Effector memory CD4-positive, alpha-beta T cell (primary cell): ENCODE results near the gene ABCG1.

ENCODE experiments used
- DNase-seq, 3 donors: peaks; one replicate each; pipeline ENCODE4 v3.0.0-alpha.2; 2020
- H3K27ac ChIP-seq: 2 replicates; pipeline ENCODE4 v1.7.0; 2013; ENCODE audit warnings: mild to moderate bottlenecking, low read length, moderate library complexity; ENCODE audit not compliant: insufficient read depth, poor library complexity, severe bottlenecking
- H3K27me3 ChIP-seq: replicated peaks from 2 replicates; pipeline ENCODE4 v1.7.0; 2013; ENCODE audit warnings: mild to moderate bottlenecking, low read length; ENCODE audit not compliant: insufficient read depth, control insufficient read depth, poor library complexity, severe bottlenecking
- H3K36me3 ChIP-seq: 2 replicates; pipeline ENCODE4 v1.7.0; 2013; ENCODE audit warnings: mild to moderate bottlenecking, low read length, moderate library complexity; ENCODE audit not compliant: control insufficient read depth, insufficient read depth
- H3K4me1 ChIP-seq: 2 replicates; pipeline ENCODE4 v1.7.0; 2013; ENCODE audit warnings: low read length, mild to moderate bottlenecking; ENCODE audit not compliant: control insufficient read depth, insufficient read depth, poor library complexity, severe bottlenecking
- H3K4me3 ChIP-seq: 2 replicates; pipeline ENCODE4 v1.7.0; 2013; ENCODE audit warnings: low read length, low read depth, mild to moderate bottlenecking; ENCODE audit not compliant: insufficient read depth, poor library complexity, severe bottlenecking
- H3K9me3 ChIP-seq: 2 replicates; pipeline ENCODE4 v1.7.0; 2013; ENCODE audit warnings: mild to moderate bottlenecking, low read length, moderate library complexity; ENCODE audit not compliant: control insufficient read depth

ABCG1 gene

GRCh38 chr21:42257091-42257765, 38.3 kb downstream of the ABCG1 start:
- H3K36me3 ChIP-seq, result no peaks in the 10 kb centered on the region
- H3K9me3 ChIP-seq, result no peaks in the 10 kb centered on the region
- no peak for DNase-seq
- H3K4me1 ChIP-seq, result peaks cover 5% of the 10 kb centered on the region
- H3K27ac ChIP-seq, result no peak overlapping the region
- no peaks in the 10 kb centered on the region for H3K27me3 ChIP-seq
- no peak overlapping the region for H3K4me3 ChIP-seq

- Histone ChIP-seq H3K4me3 (no peak overlapping the region), H3K36me3 (no peaks in the 10 kb centered on the region), H3K9me3 (no peaks in the 10 kb centered on the region), H3K27ac (no peak overlapping the region), H3K4me1 (peaks cover 5% of the 10 kb centered on the region), H3K27me3 (no peaks in the 10 kb centered on the region)
- DNase-seq, result peak; percentile 60 to 71 (median 64)
These were observed 39.4 kb downstream of the ABCG1 start for GRCh38 chr21:42258150-42258884.

- no peaks in the 10 kb centered on the region for H3K9me3 ChIP-seq
- no peak for DNase-seq
These were observed 40.0 kb downstream of the ABCG1 start for GRCh38 chr21:42258885-42259407.

GRCh38 chr21:42260121-42260520, 41.2 kb downstream of the ABCG1 start:
- Histone ChIP-seq H3K4me3 (no peak overlapping the region), H3K27me3 (no peaks in the 10 kb centered on the region), H3K36me3 (no peaks in the 10 kb centered on the region), H3K4me1 (peaks cover 5% of the 10 kb centered on the region), H3K27ac (no peak overlapping the region), H3K9me3 (no peaks in the 10 kb centered on the region)
- no peak for DNase-seq

More at GRCh38 chr21:42258885-42259407, 40.0 kb downstream of the ABCG1 start:
- no peaks in the 10 kb centered on the region for H3K36me3 ChIP-seq
- H3K27me3 ChIP-seq, result no peaks in the 10 kb centered on the region
- no peak overlapping the region for H3K27ac ChIP-seq
- no peak overlapping the region for H3K4me3 ChIP-seq
- peaks cover 5% of the 10 kb centered on the region for H3K4me1 ChIP-seq

GRCh38 chr21:42261829-42262200, 42.9 kb downstream of the ABCG1 start:
- H3K27me3 ChIP-seq, result no peaks in the 10 kb centered on the region
- H3K36me3 ChIP-seq, result no peaks in the 10 kb centered on the region
- no peaks in the 10 kb centered on the region for H3K9me3 ChIP-seq
- peaks cover 9% of the 10 kb centered on the region for H3K4me1 ChIP-seq
- no peak overlapping the region for H3K4me3 ChIP-seq
- DNase-seq, result no peak
- H3K27ac ChIP-seq, result no peak overlapping the region

- no peaks in the 10 kb centered on the region for H3K27me3 ChIP-seq
- H3K36me3 ChIP-seq, result no peaks in the 10 kb centered on the region
- no peak overlapping the region for H3K4me3 ChIP-seq
- no peak overlapping the region for H3K27ac ChIP-seq
- peaks cover 18% of the 10 kb centered on the region for H3K4me1 ChIP-seq
- H3K9me3 ChIP-seq, result no peaks in the 10 kb centered on the region
- DNase-seq, result no peak
These were observed 43.9 kb downstream of the ABCG1 start for GRCh38 chr21:42262831-42263231.

GRCh38 chr21:42263591-42264131, 44.7 kb downstream of the ABCG1 start:
- no peak overlapping the region for H3K27ac ChIP-seq
- H3K4me1 ChIP-seq, result peaks cover 22% of the 10 kb centered on the region
- no peak overlapping the region for H3K4me3 ChIP-seq
- no peaks in the 10 kb centered on the region for H3K36me3 ChIP-seq
- no peak for DNase-seq
- H3K27me3 ChIP-seq, result no peaks in the 10 kb centered on the region
- H3K9me3 ChIP-seq, result no peaks in the 10 kb centered on the region

GRCh38 chr21:42264245-42265195, 45.6 kb downstream of the ABCG1 start:
- Histone ChIP-seq H3K27me3 (no peaks in the 10 kb centered on the region), H3K9me3 (no peaks in the 10 kb centered on the region), H3K4me3 (no peak overlapping the region), H3K36me3 (no peaks in the 10 kb centered on the region), H3K27ac (no peak overlapping the region), H3K4me1 (peaks cover 27% of the 10 kb centered on the region)
- no peak for DNase-seq

GRCh38 chr21:42265231-42265812, 46.4 kb downstream of the ABCG1 start:
- no peaks in the 10 kb centered on the region for H3K36me3 ChIP-seq
- H3K27ac ChIP-seq, result no peak overlapping the region
- H3K9me3 ChIP-seq, result no peaks in the 10 kb centered on the region
- H3K4me3 ChIP-seq, result no peak overlapping the region
- peaks cover 27% of the 10 kb centered on the region for H3K4me1 ChIP-seq
- H3K27me3 ChIP-seq, result no peaks in the 10 kb centered on the region
- no peak for DNase-seq
